Activated CD4-positive, alpha-beta T cell treated with anti-CD3 and anti-CD28 coated beads for 48 hours (primary cell): ENCODE results near the gene CUEDC2.
A peak's percentile ranks its signal among the peaks of the same experiment; 100 is the strongest.

Experiments used
- DNase-seq: peaks from one replicate; pipeline ENCODE4 v3.0.0-alpha.2; 2020

Gene CUEDC2

GRCh38 chr10:102453502-102453901 is 21.1 kb upstream of the CUEDC2 start:
- no peak for DNase-seq

DNA sequence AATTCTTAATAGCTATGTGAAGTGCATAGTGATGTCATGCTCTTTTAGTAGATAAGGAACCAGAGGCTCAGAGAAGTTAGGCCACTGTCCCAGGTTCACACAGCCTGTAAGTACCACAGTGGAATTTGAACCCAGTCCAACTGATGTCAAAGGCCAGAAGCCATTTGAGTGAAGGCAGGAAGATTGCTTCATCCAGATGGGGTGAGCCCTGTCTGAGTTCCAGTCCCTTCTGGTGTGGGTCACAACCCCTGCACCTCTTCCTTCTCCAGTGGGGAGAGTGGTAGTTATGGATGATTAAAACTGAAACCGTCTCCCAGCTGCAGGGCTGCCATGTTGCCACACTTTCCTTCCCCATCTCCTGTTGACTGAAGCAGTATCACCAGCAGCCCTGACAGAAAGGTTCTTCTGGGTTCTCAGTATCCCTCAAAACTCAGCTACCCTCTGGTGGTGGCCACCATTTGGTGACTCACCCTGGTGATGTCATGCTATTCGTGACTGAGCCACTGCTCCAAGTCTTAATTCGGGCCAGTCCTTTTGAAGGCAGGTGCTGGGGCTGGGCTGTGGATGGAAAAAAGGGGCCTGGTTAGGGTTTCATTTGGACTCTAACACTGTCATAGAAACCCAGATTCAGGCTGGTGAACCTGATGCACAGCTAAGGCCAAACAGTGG is 20.4 kb upstream of the CUEDC2 start:
- DNase-seq, result peak; percentile 84

GRCh38 chr10:102451105-102451969 is 19.0 kb upstream of the CUEDC2 start, which contains the start of gene C10orf95:
Gene C10orf95, minus strand, starts transcription at chr10:102451543. Its CDS starts 450 bp downstream, at chr10:102451093.
- no peak for DNase-seq

DNA sequence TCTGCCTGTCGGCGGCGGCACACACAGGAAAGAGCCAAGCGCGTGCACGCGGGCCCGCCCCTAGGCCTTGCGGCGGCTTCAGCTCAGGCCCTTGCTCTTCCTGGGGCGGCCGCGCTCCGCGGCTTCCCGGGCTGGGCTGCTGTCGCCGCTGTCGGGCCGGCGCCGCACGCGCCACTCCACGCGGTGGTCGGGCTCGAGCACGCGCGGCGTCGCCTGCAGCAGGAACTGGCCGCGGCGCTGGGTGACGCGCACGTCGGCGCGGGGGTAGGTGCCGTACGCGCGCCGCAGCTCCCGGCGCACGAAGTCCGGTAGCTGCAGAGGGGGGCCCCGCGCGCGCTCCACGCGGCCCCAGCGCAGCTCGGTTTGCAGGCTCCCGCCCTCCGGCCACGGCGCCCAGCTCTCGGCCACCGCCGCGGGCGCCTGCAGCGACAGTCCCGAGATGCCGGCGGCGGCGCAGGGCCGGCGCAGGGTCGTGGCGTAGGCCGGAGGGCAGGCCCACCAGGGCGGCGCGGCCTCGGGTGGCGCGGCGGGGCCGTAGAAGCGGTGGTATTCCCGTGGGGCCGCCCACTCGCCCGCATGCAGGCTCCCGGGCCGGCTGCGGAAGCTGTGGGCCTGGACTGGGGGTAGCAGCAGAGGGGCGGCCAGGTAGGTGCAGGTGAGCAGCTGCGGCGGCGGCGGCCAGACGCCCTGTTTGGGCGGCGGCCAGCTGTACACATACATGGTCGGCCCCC is 18.2 kb upstream of the CUEDC2 start:
- peak; percentile 89 for DNase-seq

DNA sequence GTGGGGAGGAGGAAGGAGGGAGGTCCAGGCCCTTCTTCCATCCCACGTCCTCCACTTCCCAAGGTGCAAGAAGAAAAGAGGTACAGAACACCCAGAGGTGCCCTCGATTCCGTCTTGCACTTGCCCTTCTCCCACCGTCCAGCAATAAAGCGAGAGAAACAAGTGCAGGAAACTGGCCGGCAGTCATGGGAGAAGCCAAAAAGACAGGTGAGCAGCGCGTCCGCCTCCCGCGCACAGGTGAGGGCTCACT is 17.7 kb upstream of the CUEDC2 start:
- DNase-seq, result no peak

DNA sequence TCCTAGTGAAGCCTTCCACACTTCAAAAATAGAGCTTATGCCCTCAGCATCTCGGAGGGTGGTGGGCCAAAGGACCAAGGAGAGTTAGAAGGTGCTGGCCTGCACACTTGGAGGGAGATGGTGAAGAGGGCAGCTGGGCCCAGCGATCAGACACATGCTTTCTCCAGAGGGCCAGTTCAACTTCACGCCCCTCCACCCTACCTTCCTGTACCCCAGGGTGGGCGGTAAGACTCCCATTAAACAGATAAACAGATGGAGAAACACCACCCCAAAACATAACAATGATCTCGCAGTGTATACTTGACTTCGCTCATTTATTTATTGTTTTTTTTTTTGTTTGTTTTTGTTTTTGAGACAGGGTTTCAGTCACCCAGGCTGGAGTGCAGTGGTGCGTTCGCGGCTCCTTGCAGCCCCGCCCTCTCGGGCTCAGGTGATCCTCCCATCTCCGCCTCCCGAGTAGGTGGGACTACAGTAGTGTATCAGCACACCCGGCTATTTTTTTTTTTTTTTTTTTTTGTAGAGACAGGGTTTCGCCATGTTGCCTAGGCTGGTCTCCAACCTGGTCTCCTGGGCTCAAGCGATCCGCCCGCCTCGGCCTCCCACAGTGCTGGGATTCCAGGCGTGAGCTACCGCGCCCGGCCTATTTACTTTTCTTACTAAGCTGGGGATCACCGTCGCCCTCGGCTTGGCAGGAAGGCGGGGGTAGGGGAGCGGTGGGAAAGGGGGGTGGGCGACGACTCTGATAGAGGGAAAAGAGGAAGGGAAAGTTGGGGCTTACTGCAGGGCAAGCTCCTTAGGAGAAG is 17.1 kb upstream of the CUEDC2 start:
- DNase-seq, result peak; percentile 92

- DNase-seq, result no peak
These were observed 12.5 kb upstream of the CUEDC2 start for GRCh38 chr10:102444851-102445250.

- no peak for DNase-seq
These were observed 6.0 kb upstream of the CUEDC2 start for GRCh38 chr10:102438374-102438773.

GRCh38 chr10:102437515-102437914 is 5.1 kb upstream of the CUEDC2 start:
- DNase-seq, result no peak

GRCh38 chr10:102436312-102436711 is 3.9 kb upstream of the CUEDC2 start:
- DNase-seq, result no peak

DNA sequence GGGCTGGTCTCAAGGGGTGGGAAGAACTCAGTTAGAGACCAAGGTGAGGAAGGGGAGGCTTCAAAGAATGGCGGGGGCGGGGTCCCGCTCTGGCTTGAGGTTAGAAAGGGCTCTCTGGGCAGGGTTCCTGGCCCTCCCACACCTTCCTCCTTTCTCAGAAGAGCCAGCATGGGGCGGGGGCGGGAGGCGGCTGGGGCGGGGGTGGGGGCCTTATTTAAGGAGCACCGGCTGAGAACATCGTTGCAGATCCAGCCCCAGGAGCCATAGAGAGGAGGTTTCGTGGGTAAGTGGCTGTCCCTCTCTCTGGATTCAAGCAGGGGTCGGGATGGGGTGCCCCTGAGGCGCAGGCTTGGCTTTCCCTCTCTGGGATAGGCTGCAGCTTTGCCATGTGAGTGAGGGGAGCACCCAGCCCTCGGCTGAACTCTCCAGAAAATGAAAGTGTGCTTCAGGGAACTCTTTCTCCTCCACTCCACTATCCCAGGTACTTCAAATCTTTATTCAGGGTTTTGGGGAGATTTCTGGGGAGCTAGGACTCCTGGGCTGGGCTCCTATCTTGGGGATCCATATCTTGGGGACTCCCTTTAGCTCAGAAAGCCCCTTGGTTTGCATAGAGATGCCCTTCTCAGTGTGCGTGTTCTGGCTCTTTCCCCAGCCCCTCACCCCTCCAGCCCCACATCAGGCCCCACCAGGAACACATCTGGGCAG is 3.3 kb upstream of the CUEDC2 start:
- peak; percentile 62 for DNase-seq

GRCh38 chr10:102435133-102435497 is 2.7 kb upstream of the CUEDC2 start:
- no peak for DNase-seq

DNA sequence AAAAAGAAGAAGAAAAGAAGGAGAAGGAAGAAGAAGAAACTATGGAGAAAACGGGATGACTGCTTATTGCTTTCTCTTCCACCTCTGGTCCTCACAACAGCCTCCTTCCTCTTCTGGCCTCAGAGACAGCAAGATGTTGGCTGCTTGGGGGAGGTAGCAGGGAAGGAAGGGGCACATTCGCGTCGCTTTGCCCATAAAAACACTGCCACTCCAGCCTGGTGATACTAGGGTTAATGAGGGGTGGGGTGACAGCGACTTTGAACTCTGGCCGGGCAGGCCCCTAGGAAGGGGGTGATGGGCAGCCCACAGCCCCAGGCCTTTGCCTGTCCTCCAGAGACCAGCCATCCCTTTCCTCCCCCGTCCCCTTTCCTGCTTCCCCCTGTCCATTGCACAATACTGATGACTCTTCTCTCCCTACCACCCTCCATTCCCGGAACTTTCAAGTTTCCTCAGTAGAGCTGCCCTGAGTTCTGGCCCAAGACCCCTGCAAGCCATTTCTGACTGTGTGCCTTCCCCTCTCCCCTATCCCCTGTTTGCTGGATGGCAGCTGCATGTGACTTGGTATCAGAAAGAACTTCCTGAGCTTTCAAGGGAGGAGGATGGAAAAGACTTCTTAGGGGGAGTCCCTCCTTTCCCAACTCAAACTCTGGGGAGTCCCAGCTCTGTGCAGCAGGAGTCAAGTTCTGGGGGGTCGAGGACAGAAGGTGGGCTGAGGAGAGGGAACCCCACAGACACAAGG is 2.2 kb upstream of the CUEDC2 start:
- DNase-seq, result no peak

GRCh38 chr10:102433619-102434046 is 1.3 kb upstream of the CUEDC2 start:
- no peak for DNase-seq

GRCh38 chr10:102431452-102432124 is 786 bp downstream of the CUEDC2 start:
- DNase-seq, result no peak

- DNase-seq, result no peak
These were observed 2.9 kb downstream of the CUEDC2 start for GRCh38 chr10:102429468-102429867.

DNA sequence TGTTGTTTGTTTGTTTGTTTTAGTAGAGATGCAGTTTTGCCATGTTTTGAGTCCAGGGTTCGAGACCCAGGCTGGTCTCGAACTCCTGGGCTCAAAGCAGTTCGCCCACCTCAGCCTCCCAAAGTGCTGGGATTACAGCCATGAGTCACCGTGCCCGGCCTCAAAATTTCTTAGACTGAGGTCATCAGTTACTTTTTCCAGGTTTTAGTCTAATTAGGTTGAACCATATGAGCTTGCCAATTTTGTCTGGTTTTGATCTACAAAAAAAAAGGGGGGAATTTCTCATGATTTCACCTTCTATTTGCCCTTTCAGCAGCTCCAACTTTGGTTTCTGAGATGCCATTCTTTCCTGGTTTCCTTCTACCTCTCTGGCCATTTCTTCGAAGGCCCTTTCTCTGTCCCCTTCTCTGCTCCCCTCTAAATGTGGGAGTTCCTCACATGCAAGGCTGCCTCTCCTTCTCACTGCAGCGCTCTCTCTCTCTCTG is 5.5 kb downstream of the CUEDC2 start:
- DNase-seq, result no peak

DNA sequence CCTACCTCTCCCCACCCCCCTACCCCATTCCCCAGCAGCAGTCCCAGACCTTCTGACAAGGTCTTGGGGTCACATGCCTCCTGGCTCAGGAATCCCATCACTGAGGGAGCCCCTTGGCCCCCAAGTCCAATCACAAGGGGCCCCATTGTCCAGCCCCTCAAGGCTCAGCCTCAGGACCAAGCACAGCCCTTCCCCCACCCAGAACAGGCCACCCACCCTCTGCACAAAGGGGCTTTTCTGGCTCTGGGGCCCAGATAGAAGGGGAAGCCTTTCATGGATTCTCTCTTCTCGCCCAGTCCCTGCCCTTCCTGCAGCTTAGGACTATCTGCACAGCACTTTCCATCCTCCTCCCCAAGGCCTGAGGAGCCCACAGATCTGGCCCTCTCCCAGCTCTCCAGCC is 6.9 kb downstream of the CUEDC2 start:
- no peak for DNase-seq

- DNase-seq, result no peak
These were observed 7.5 kb downstream of the CUEDC2 start for GRCh38 chr10:102424916-102425315.

DNA sequence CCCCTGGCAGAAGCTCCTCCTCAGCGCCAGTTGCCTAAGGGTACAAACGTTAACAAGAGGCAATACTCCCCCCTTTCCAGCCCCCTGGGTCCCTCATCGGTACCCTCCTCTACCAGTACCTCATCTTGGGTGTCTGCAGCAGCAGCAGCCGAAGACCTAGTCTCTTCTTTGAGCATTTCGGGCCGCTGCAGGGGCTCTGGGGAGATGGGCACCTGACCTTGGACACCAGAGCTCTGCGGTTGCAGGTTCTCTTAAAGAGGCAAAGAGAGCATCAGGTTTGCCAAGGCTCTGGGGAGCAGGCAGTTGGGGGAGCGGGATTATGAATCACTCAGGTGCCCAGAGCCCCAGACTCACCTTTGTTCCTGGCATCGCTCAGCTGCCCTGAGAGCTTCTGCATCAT is 8.2 kb downstream of the CUEDC2 start:
- no peak for DNase-seq
